OCI-M2 (cell line): ENCODE results near the gene MRTO4.
"Not testable (repeated sequence)": the region's sequence is repeated elsewhere in the genome, so short reads cannot be mapped to it uniquely, and the experiment has no call there.

Source experiments
- DNase-seq: peaks from one replicate; lab custom pipeline; 2025; ENCODE audit not compliant: unreplicated experiment; lab: John Stamatoyannopoulos, UW

The MRTO4 gene

GRCh38 chr1:19251305-19252196 is at the start of gene MRTO4, which contains the start of gene EMC1:
MRTO4 (plus strand) TSS chr1:19251805; CDS start chr1:19251836, 31 bp downstream.
EMC1 (minus strand) TSS chr1:19251524; CDS start chr1:19251509, 15 bp downstream.
- peak; percentile 66 for DNase-seq

DNA sequence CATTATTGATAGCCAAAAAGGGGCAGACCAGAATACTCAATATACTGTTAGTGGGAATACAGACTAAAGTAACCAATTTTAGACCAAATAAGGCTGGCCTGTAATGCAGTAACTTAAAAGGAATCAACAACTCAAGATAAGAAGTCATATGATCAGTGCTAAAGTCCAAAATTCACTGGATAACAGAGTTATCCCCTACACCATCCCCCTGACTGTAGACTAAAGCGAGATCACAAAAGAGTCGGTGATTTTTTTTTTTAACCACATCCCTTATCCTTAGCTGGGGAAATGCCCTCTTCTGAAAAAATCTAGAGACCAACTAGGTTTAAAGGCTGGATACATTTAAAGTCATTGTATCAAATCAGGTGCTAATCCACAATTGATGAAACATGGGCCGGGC is 49.2 kb upstream of the MRTO4 start:
- no peak for DNase-seq

DNA sequence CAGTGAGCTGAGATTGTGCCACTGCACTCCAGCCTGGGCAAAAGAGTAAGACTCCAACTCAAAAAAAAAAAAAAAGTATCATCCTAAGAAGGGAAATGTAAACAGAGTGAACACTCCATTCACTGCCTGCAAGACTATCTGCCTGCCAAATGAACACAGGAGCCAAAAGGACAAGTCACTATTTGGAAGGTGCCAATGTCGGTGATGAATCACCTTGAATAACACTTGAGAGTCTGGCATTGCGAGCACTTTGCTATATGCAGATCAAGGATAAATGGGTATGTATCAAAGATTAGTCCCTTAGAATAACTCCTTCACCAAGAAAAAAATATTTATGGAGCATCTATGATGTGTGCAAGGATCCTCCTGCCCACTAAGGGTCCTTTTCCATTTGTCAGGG is 48.2 kb upstream of the MRTO4 start:
- DNase-seq = no peak

DNA sequence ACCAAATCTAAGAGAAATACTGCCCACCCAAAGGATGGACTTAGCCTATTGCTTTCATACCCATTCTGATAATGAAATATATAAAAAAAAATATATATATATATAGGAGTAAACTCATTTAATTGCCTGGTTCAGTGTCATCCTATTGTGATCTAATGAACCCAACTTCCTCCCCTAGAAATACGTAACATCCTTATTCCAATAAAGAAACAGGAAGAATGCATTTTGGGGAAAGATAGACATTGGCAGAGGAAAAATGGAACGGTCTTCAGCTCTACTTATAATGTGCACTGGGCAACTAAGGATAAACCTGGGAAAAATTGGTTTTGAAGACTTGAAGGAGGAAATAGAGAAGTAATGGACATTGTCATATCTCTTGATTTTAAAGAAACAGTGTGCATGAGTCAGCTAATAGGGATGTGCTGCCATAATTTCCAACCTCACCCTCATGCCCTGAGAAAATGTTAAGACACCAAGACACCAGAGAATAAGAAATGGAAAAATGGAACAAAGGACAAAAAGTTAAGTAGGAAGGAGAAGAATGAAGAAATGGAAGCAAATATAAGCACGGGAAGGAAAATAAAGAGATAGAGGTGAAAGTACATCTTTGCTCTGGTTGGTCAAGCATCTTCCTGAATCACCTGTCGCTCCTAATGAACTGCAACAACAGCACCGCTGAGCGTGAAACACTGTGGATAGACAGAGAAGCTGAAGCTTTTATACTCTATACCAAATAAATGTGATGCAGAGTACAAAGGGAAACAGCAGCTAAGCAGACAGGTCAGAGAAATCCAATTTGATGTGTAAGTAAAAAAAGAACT is 46.9 kb upstream of the MRTO4 start:
- DNase-seq = no peak

DNA sequence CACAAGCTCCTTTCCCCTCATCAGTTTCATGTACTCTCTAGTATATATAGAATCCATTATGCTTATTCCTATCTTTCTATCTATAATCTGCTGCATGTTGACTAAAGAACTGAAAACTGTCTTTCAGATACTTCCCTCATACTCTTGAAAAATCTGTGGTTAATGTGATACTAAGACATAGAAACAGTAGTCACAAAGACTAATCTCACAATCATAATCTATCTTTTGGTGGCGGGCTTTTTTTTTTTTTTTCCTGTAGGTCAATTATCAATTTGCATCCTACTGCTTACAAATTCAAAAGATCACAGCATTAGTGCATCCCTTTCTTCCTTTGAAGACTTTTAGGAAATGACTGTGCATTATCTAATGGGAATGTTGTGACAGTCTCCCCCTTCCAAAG is 46.2 kb upstream of the MRTO4 start:
- DNase-seq = no peak

DNA sequence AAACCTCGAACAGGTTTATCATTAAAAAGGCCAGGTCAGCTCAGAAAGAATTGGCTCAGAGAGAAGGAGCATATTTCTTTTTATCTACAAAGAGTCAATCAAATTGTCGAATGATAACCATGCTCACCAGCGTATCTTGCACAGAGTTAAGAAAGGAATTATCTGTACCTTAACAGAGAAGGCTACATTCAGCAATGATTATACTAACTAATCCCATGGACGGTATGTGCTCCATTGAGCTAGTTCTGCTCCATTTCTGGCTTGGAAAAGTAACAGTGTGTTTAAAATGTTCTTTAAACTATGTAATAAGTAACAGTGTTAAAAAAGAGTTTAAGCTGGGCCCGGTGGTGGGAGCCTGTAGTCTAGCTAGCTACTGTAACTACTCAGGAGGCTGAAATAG is 45.8 kb upstream of the MRTO4 start:
- no peak for DNase-seq

DNA sequence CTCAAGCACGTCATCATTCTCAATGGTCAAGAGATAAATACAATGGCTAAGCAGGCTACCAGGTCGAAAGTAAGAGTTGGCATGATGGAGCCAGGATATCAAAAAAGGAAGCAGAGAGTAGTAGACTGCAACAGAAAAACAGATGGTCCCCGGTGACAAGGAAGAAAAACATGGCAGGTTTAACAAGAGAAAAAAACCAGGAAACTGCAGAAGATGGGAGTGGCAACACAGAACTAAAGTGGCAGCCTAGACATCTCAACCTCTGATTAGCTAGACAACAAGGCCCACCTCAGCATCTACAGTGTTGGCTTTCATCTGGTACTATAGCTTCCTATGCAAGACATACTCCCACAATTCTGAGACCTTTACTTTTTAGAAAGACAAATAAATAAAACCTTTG is 44.7 kb upstream of the MRTO4 start:
- no peak for DNase-seq

- no peak for DNase-seq
Observed at GRCh38 chr1:19208710-19209438, 42.7 kb upstream of the MRTO4 start.

DNA sequence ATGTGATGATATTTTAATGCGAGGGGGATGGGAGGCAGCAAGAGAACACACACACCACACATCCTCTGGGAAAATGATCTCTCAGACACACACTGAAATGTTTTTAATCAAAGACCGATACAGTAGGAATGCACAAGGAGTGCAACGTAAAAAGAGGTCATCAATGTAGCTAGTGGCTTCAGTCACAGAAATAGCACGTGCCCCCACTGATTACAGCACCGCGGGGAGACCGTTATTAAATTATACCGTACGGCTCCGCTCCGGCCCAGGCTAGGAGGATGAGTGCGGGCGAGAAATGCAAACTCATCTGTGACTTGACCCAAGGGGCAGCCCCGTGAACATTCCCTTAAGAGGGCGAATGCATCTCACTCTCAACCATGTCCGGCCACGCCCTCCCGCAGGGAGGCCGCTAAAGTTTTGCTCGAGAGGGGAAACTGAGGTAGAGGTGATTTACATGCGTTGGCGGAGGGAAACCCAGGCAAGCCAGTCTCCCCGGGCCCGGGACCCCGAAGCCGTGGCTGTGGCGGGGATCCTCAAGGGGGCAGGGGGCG is 42.1 kb upstream of the MRTO4 start:
- no peak for DNase-seq

- DNase-seq = peak; percentile 76
Observed at GRCh38 chr1:19209990-19210771, 41.4 kb upstream of the MRTO4 start, which contains the start of gene UBR4. UBR4 (minus strand) TSS chr1:19210266; CDS start chr1:19210248, 18 bp downstream.

GRCh38 chr1:19210772-19211549 is 40.6 kb upstream of the MRTO4 start:
- DNase-seq = no peak

DNA sequence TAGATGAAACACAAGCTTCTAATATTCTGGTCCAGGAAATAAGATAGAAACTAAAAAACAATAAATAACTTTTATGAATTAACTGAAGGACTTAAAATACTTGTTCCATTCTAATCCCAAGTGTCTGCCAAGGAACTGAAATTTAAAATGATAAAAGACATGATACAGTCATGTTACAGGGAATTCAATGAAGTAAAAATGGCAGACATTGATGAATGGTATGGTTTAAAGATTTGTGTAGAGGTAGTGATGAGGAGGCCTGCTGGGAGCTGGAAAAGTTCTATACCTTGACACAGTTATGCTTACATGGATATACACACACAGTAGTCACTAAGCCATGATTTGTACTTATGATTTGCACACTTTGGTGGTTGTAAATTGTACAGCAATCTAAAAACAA is 39.4 kb upstream of the MRTO4 start:
- DNase-seq = no peak

GRCh38 chr1:19213580-19213979 is 38.0 kb upstream of the MRTO4 start:
- DNase-seq = no peak

DNA sequence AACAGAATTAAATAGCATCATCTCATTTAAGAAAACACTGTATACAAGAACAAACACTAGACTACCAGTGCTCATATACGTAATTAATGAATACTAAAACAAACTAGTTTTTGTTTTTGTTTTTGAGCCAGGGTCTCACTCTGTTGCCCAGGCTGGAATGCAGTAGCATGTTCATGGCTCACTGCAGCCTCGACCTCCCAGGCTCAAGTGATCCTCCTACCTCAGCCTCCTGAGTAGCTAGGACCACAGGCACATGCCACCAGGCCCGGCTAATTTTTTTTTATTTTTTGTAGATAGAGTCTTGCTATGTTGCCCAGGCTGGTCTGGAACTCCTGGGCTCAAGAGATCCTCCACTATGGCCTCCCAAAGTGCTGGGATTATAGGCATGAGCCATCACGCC is 35.0 kb upstream of the MRTO4 start:
- DNase-seq = not testable (repeated sequence)

DNA sequence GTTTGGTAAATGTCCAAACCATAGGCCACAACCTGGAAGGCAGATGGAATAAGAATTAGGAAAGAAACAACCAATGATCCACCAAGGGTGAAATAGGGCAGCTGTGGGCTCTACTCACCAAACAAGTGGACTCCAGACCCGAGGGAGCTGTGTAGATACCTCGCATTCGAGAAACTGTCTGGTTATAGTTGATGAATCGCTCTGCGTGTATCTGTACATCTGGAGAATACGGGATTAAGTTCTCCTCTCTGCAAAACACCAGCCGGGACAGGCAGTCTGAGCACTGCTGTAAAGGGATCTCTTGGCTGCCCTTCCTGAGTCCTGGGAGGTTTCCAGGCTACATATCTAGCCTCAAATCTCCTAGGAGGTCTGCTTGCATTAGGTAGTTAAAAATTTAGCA is 32.2 kb upstream of the MRTO4 start:
- no peak for DNase-seq

GRCh38 chr1:19220080-19220846 is 31.3 kb upstream of the MRTO4 start:
- no peak for DNase-seq

DNA sequence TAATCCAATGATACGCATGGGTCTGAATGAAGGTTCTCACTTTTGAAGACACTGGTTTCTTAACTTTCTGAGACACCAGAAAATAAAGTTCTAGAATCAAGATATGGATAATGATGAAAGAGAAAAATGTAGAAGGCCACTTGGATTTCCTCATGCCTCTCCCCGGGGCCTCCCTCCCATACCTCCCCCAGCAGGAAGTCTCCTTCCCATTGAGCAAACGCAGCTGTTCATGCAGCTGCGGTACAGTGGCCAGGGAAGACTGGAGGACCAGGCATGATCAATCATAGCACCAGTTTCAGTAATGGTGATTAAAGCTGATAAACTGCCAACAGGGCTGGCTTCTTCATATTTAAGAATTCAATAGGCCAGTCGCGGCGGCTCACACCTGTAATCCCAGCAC is 30.6 kb upstream of the MRTO4 start:
- no peak for DNase-seq

- DNase-seq = no peak
Observed at GRCh38 chr1:19222573-19222972, 29.0 kb upstream of the MRTO4 start.
